GM18873 (cell line): Measurements from ENCODE around the gene POU6F2.
"Not testable (repeated sequence)": the region's sequence is repeated elsewhere in the genome, so short reads cannot be mapped to it uniquely, and the experiment has no call there.

Source experiments
- ATAC-seq: cut with Tn5 transposase; IDR thresholded peaks from one replicate; pipeline ENCODE4 v1.9.1; 2021; ENCODE audit warnings: mild to moderate bottlenecking, moderate library complexity, moderate number of reproducible peaks; ENCODE audit not compliant: unreplicated experiment, low FRiP score

Gene POU6F2

DNA sequence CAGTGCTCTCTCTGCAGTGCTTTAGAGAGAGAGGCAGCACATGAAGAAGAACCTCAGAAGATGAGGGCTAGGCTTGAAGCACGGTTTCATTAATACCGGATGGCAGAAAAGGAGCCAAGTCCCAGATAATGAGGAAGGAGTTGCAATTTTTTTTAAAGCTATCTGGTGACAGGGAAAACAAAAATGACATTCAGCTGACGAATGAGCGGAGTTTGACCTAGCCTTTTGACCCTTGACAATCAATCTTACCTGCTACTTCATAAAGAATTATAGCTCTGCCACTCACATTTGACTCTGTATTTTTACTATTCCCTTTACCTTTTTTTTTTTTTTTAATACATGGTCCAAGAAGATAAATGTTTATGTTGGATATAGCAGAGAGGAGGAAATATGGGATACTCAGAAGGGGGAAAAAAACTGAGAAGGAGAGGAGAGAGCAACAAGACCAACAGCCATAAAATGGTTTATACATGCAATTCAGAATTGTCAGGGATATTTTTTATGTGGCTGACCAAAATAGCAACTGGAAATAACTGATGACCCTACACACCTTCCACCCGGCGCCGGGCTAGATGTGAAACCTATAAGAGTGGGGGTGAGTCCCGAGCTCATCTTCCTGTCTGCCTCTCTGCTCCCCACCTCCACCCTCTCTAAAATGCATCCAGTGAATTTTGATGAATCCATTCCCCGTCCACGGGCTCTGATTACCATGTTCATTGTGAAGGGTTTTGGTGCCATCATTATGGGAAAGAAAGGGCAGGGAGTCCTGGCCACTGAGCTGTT, 314.1 kb downstream of the POU6F2 start:
- no peak for ATAC-seq

DNA sequence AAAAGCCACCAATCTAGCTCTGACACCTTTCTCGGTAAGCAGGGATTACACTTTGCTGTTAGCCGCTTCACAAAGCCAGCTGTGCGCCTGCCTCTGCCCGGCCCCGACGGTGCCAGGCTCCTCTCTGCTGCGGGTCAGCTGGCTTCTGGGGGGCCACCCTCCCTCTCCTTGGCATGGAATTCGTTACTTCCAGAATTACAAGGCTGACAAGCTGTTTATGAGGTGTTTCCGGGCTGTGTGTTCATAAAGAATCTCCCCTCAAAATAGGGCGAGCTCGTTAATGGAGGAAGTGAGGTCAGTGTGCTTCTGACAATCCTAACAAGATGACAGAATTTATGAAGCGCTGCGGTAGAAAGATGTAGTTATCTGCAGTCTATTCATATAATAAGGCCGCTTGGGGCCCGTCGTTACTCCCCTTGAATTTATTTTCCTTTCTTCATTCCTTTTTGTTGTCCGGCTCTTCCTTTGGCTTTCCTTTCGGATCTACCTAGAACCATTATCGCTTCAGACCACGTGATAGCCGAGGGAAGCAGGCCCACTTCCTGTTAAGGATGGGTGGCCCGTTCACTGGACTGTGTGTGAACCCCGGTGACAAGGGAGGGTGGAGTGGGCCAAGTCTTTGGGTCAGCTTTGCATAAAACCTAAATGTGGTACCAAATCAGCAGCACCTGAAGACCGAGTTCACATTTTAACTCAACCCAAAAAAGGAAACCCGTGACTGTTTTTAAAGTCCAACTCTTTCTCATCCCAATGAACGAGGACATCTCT, 315.5 kb downstream of the POU6F2 start:
- ATAC-seq: no peak

DNA sequence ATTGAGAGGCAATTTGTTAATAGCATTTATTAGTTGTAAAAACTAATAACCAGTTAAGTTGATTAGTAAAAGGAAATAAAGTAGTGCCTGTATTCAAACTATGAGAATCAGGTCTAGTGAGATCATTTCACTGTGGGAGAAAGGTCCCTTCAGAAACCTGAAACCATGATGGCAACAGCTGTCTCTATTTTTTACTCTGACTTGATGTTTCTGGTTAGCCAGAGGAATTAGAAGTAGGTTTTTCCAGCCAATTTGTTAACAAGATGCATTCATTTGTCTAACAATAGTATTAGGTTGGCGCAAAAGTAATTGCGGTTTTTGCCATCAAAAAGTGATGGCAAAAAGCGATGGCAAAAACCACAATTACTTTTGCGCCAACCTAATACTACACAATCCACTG, 316.3 kb downstream of the POU6F2 start:
- ATAC-seq: no peak

DNA sequence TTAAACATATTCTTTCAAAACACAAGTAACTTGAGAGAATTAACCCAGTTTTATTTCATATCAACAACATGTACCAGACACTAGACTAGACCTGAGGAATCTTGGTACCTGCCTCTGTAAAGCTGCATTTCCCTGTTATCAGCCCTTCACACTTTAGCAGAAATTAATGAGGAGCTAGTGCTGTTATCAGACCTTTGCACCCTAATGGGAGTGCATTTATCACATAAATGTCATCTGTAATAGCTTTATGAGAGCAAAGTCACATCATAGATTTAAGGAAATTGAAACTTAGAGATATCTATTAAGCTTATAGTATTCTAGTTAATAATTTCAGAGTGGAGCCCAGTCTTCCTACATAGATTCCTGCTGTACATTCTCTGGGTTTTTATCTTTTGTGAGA, 318.1 kb downstream of the POU6F2 start:
- no peak for ATAC-seq

DNA sequence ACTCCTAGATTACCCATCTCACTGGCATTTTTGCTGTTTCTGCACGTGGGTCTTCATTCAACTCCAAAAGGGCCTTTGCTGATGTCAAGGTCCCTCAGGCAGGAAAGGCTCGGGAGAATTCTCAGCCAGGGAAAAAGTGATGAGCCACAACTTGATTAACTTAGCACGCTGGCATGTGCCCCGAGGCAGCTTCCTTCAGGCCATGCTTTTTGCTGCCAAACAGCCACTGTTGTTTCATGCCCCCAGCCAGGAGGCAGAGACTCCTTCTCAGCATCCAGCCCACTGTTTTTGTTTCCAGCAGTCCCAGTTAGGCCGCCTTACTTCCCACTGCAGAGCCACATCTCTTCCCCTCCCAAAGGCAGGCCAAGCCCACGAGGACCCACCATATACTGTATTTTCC, 322.0 kb downstream of the POU6F2 start:
- no peak for ATAC-seq

DNA sequence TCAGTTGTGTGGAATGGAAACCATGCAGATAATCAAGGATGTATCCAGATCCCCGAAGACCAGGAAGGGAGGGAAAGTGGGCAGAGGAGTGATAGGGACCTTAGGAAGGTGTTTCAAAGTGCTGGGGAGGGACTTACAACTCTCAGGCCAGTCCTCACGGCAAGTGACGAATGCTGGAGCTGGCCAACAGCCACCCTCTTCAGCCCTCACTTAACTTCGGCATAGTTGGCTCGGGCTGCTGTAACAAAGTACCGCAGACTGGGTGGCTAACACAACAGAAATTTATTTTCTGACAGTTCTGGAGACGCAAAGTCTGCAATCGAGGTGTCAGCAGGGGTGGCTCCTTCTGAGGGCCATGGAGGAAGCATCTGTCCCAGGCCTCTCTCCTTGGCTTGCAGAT, 322.6 kb downstream of the POU6F2 start:
- no peak for ATAC-seq

DNA sequence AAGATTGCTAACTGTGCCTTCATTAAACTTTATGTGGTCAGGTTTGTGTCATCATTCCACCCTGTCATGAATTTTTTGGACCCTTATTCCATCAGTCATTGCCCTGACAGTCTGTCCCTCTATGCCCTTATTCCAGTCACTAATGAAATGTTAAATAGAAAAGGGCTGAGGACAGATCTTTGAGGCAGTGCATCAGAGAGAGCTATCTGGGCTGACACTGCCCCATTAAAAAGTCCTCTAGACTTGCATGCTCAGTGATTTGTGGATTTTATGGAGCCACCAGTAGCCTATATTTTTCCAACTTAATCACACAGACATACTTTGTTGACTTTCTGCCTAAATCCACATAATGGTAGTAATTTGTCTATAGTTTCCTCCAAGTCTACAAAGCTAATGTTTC, 323.8 kb downstream of the POU6F2 start:
- ATAC-seq: no peak

DNA sequence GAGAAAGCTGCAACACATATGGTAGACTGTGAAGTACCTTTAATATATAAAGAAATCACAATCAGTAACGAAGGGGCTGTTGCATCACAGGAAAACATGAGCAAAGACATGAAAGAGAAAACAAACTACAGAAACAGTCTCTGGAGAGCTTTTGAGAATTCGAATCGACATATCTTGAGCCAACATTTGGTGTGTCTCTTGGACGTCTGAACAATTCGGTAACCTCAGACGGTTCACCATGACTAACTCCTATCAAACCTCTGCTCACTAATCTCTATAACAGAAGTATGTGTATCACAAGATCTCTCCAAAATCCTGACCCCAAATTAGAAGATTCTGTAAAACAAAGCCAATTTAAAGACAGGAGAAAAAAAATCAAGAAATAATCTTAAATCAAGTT, 326.5 kb downstream of the POU6F2 start:
- ATAC-seq: no peak

DNA sequence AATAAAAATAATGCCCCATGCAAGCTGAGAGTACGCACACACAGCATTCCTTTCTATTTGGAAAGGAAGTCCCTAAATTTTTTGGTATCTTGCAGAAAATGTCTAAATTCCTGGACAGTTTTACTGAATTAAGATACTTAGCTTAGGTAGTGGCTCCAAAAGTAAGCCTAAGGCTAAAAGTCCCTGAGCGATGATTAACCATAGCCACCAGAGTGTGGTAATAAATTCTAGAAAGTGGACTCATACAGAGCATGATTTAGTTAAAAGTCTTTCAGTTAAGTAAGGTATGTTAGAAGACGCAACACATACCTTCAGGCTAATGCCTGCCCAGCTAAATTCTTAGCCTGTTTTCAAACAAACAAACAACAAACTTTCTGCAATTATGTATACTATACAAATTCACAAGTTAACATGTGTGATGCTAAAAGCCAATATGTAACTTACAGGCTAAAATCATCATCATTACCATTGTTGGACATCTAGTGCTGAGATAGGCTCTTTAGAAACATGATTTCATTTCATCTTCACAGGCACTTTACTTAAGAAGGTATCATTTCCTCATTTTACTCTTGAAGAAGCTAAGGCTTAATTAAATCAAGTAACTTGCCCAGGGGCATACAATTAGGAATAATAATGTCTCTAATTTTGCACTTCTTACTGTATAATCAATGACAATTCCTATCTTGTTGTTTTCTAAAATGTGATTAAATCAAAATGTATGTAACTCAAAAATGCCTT, 327.1 kb downstream of the POU6F2 start:
- no peak for ATAC-seq

DNA sequence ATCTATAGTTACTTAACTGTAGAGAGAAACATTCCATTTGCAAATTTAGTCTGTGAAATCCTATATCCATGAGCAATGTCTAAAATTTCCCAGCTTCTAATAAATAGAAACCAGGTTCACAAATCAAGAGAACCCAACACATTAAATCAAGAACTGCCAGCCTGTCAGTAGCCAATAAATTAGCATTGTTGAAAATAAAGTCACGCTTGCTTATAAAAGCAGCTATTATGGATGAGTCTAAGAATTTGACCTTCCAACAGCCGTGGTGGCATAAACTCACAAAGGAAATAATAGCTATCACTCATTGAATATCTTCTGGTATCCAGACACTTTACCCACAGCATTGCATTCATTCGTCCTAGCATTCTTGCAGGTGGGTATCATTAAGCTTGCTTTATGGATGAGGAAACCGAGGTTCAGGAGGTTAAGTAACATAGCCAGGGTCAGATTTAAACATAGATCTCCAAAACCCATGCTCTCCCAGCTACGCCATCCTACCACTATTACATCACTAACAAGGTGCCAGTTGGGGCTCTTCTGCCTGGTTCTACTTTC, 328.4 kb downstream of the POU6F2 start:
- no peak for ATAC-seq

DNA sequence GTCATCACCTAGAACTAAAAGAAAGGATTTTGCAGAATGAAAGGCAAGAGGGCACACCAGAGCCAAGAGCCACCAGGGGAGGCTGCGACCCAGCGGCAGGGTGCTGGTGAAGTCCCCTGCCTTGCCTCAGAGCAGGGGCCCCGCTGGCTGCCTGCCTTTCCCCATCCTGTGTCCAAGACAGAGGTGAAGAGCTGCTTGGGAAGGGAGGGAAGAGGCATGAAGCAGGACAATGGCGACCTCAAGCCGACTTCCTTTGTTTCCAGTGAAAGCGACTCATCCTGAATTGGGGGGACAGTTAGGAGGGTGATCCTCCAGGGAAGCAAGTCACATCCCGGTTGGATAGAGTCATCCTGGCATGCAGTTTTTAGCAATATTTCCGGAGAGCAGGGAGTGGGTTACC, 333.0 kb downstream of the POU6F2 start:
- ATAC-seq: no peak

DNA sequence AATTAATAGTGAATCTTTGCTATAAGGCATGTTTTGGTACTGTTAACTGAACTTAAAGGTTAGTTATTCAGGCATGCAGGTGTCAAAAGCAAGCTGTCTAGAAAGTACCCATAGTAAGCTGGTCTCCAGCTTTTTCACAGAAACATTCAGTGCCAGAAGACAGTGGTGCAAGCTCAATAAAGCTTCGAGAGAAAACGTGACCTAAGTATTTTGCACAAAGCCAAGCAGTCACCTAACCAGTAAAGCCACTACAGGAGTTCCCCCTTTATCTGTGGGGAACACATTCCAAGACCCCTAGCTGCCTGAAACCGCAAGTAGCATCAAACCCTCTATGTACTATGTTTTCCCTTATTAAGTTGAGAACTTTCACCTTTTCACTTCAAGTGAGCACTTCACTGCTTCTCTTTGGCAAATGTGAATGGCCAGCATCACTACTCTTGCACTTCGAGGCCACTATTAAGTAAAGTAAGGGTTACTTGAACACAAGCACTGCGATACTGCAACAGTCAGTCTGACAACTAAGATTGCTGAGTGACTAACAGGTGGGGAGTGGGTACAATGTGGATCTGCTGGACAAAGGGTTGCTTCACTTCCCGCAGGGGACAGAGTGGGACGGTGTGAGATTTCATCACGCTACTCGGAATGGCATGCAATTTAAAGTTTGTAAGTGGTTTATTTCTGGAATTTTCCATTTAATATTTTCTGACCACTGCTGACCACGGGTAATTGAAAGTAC, 334.7 kb downstream of the POU6F2 start:
- ATAC-seq: no peak

DNA sequence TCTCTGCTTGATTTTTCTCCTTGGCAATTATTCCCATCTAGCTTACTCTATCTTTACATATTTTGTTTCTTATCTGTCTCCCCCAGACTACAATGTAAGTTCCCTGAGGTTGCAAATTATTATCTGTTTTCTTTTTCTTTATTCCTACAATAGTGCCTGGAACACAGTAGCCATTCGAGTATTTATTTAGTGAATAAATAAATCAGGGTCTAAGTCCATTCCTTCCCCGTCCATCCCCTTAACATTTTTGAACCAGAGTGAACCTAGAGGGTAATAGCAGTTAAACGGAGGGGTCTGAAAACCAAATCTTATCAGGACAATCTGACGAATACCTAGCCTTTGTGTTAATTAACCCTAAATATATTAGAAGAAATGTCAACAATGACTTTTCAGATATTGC, 335.7 kb downstream of the POU6F2 start:
- no peak for ATAC-seq

DNA sequence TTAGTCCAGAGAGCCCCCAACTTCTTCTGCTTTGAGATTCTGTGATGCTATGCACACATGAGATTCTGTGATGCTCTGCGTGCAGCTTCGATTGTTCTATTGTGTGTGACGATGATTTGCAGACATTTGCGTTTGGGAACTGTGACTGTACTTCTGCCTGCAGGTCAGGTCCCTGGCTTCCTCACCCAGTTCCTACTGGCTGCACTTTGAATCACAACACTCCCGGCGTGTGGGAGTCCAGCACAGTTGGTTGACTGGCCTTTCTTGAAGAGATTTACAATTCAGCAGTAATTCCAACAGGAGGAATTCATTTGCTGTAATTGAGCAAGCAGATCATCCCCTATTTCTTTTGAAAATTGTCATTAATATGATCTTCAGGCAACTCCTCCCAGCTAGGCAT, 336.3 kb downstream of the POU6F2 start:
- ATAC-seq: no peak

DNA sequence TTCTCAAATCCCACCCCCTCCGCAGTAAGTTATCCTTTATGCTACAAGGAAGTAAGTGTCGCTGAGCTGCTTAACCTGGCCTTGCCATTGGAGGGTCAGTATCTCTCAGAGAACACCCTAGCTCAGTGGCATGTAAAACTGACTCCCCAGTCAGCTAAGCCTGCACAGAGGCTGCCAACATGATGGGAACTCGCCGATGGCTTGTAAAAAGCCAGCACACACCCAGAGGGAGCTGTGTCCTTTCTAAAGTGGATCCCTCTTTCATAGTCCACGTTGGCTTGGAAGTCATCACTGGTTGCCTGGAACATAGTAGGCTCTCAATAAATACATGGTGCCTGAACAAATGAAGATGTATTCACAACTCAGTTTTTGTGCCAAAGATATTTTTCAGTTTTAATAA, 339.4 kb downstream of the POU6F2 start:
- ATAC-seq: no peak

DNA sequence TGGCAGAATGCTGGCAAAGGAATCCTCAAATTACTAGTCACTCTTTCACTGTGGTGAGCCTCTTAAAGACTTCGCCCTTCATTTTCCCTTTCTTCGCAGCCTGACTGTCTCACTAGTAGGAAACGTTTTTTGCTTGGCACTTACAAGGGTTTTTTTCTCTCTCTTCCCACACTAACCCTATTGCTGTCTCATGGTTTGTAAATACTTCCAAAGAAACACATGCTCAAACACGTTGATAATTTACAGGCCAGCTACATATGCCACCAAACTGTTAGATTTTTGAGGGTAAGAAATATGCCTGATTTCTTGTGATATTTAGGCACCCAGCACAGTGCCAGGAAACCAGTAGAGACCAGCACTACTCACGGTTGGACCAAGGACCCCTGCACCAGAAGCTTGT, 340.2 kb downstream of the POU6F2 start:
- no peak for ATAC-seq

DNA sequence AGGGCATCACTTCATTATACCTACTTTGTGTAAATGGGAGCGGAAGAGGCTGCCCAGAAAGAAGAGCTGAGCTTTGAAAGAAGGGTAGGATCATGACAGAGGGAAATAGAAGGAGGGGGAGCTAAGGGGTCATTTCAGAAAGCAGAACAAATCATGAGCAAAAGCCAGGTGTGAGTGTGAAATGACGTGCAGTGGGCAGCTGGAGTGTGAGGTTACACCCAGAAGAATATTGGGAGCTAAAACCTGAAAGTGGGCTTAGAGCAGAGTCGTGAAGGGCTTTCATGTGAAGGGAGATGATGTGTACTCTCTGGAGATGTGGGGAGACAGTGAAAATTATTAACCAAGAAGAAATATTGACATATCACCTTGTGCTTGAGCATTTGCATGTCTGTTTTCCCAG, 343.5 kb downstream of the POU6F2 start:
- no peak for ATAC-seq

DNA sequence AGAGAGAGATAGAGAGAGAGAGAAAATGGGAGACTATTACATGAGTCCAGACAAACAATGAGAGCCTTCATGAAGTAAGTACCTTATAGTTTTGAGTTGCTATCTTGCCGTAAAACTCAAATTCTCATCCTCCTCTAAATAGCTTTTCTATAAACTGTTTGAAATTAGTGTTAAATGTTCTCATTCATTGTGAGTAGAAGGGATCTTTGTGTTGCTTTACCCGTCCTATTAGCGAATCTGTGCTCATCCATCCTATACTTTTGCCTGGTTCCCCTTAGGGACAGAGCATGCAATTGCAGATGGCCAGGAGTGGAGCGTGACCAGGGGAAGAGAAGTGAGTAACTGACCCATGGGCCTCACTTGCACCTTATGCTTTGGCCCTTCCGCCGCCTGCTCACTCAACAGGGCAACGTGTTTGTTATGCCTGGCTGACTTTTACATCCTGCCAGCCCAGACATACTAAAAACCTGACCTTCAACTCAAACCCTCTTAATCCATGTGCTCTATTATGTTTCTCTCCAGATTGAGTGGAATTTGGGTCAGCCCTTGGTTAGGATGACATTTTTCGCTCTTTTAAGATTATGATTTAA, 344.3 kb downstream of the POU6F2 start:
- ATAC-seq: peak; percentile 63

DNA sequence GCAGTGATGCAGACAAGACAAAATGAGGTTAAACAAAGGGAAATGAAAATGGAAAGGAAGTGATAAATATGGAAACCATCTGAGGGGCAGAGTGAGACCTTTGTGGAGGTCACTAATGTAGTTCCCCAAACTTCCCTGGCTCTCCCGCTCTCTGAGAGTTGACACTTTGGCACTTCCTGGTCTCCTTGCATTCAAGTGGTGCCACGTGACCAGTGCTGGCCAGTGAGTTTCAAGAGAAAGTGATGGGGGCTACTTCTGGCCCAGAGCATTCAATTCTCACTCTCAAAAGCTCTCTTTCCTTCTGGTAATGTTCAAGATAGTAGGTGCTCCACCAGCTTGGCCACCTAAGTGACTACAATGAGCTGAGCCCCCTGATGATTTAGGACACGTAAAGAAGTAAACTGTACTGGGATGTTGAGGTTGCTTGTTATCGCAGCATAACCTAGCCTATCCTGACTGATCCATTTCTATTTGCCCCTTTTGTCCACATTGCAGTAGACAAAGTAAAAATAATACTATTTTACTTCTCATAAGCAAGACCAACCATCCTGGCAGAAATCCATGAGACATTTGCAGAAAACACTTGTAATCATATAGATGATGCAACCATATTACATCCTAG, 346.5 kb downstream of the POU6F2 start:
- ATAC-seq: no peak

DNA sequence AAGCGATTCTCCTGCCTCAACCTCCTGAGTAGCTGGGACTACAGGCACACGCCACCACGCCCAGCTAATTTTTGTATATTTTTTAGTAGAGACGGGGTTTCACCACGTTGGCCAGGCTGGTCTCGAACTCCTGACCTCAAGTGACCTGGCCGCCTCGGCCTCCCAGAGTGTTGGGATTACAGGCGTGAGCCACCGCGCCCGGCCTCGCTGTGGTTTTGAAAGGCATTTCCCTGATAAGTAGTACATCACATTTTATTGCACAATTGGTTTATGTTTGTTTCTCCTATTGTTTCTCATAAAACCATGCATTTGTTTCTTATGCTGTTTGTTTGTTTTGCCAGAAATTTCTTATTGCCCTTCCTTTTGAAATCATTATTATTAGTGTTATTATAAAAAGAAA, 353.9 kb downstream of the POU6F2 start:
- ATAC-seq: not testable (repeated sequence)
